Panc1 (cell line): ENCODE measurements around the gene KLRG1.

Source experiments
- POLR2AphosphoS5 ChIP-seq: IDR thresholded peaks from 2 replicates; pipeline ENCODE4 v1.6.1; 2012; ENCODE audit warnings: mild to moderate bottlenecking, low read depth, low read length, moderate library complexity
- TF ChIP-seq, protein P1 (sequence below): fragments of 450-650 bp; IDR thresholded peaks from 2 replicates; pipeline ENCODE4 v1.5.1; 2017; ENCODE audit warnings: mild to moderate bottlenecking

DNA sequence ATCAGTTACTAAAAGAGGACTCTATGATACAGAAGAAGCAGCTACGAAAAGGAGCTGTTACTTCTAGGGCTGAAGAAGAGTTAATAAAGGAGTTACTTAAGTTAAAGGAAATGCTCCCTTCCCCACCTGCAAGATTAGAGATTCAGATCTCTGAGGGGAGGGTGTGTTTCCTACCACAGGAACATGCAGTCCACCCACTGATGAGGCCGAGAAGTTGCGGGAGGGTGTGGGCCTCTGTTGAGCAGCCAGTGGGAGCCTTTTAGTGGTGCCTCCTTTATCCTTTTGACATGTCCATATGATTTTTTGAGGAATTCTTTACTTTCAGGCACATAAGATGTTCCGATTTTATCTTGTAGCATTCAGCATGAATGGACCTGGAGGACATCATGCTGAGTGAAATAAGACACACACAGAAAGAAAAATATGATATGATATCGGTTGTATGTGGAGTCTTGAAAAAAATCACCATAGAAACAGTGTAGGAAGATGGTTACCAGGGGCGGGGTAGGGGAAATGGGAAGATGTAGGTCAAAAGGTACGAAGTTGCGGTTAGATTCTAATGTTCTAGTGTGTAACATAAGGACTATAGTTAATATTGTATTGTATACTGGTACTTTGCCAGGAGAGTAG is 35.5 kb upstream of the KLRG1 start:
- TF ChIP-seq, protein P1, sequence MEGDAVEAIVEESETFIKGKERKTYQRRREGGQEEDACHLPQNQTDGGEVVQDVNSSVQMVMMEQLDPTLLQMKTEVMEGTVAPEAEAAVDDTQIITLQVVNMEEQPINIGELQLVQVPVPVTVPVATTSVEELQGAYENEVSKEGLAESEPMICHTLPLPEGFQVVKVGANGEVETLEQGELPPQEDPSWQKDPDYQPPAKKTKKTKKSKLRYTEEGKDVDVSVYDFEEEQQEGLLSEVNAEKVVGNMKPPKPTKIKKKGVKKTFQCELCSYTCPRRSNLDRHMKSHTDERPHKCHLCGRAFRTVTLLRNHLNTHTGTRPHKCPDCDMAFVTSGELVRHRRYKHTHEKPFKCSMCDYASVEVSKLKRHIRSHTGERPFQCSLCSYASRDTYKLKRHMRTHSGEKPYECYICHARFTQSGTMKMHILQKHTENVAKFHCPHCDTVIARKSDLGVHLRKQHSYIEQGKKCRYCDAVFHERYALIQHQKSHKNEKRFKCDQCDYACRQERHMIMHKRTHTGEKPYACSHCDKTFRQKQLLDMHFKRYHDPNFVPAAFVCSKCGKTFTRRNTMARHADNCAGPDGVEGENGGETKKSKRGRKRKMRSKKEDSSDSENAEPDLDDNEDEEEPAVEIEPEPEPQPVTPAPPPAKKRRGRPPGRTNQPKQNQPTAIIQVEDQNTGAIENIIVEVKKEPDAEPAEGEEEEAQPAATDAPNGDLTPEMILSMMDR: no peak
- TF ChIP-seq POLR2AphosphoS5: no peak
